ENCODE results near the gene GPHN.

Gene GPHN

DNA sequence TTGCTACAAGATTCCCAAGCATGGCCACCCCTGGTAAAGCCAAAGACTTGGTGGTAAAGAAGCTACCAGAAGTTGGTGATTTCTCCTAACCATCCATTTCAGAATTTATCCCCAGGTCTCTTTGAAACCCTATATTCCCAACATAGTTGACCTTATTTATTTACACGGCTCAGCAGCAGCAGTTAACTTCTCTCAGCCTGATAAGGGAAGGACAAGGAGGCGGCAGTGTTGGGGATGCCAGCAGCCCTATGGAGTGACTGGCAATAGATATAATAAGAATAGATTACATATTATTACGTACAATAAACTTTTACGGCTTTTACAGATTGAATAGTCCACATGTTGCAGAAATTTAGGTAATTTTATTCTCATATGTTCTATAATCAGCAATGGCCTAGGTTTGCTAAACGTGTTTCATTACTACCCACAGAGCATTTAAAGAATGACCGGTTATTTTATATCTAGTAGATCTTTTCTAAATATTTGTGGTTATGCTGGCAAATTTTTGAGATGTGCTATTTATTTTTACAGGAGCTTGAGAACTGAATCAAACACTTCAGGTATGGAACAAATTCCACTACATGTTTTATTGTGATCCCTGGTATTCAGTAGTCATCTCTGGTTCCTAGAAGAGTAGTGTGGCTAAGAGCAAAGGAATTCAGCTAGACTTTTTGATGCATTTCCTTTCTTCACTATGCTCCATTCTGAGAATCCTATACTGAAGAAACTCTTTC is 713.5 kb downstream of the GPHN start:
- no peak overlapping the region for H3K27ac Mint-ChIP-seq
- no peaks in the 10 kb centered on the region for H3K9me3 Mint-ChIP-seq
- no peaks in the 10 kb centered on the region for H3K36me3 Mint-ChIP-seq
- H3K4me3 Mint-ChIP-seq = no peak overlapping the region
- no peak for DNase-seq
- no peaks in the 10 kb centered on the region for H3K4me1 Mint-ChIP-seq
- peaks cover 32% of the 10 kb centered on the region for H3K27me3 Mint-ChIP-seq
- CTCF ChIA-PET = interaction anchor here (0.8 kb wide), 1 partner anchor 10 kb away, joined by 5 read pairs; no protein-coding TSS in a partner anchor

DNA sequence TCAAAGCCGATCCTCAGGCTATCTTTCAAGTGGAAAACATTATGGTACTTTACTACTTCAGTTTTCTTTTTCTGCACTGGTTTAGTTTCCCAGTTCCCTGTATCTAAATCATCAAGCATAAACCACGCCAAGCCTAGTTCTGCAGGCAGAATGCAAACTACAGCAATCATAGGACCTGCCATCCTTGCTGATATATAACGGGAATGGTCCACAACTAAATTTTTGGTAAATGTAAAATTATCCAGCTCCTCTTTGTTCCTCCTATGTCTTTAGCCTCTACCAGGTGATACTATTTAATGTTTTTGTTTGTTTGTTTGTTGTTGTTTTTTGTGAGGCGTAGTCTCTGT is 714.0 kb downstream of the GPHN start:
- Mint-ChIP-seq H3K4me1 (no peaks in the 10 kb centered on the region), H3K36me3 (no peaks in the 10 kb centered on the region), H3K27me3 (peaks cover 32% of the 10 kb centered on the region), H3K27ac (no peak overlapping the region), H3K4me3 (no peak overlapping the region), H3K9me3 (no peaks in the 10 kb centered on the region)
- no peak for DNase-seq
- CTCF ChIA-PET = interaction anchor here (0.8 kb wide), 1 partner anchor 10 kb away, joined by 5 read pairs; no protein-coding TSS in a partner anchor

DNA sequence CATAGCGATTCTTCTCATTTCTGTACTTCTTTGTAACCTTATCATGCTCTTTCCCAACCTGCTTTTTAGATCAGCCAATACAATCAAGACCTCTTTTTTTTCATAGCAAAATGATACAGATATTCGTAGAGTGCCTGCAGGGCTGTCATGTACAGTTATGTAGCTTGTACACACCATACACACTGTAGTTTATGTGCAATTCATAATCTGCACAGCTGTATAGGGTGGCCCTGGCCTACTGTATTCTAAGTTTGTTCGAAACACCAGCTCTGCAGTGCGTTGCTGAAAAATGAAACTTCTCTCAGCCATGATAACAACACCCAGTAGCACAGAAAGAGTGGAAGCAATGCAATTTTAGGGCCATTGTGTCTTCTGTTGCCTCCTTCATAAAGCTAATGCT is 717.6 kb downstream of the GPHN start:
- CTCF ChIA-PET = no interaction called here
- Mint-ChIP-seq H3K9me3 (no peaks in the 10 kb centered on the region), H3K27ac (no peak overlapping the region), H3K4me3 (no peak overlapping the region), H3K4me1 (no peaks in the 10 kb centered on the region), H3K36me3 (no peaks in the 10 kb centered on the region), H3K27me3 (peaks cover 15% of the 10 kb centered on the region)
- DNase-seq = no peak

DNA sequence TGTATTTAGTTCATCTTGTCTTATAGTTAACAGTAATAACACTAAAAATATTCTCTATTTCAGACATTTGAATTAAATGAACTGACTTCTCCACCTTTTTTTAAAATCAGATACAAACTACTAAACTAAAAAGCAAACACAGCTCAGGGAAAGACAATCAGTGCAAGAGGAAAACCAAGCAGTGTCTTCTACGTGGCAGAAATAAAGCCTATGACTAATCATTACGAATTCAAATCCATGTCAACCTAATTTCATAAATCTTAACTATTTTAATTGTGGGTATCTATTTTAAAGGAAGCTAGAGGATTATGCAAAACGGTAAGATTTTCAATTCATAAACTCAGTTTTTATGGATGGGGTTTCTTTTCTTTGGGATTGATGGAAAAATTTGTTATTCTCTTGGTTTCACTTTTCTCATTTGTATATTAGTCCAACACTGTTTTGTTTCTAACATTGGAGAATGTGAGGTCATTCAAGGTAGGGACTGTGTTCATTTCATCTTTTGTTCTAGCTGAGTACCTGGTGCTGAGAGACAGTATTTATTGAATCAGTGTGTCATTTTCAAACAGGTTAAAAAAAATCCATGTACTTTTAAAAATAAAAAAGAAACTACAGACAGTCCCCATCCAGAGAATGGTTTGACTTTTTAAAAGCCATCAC is 720.5 kb downstream of the GPHN start:
- no peak overlapping the region for H3K4me3 Mint-ChIP-seq
- CTCF ChIA-PET = no interaction called here

More for the DNA sequence above, 720.5 kb downstream of the GPHN start:
- no peak for DNase-seq
- Mint-ChIP-seq H3K27ac (no peak overlapping the region), H3K4me1 (no peaks in the 10 kb centered on the region), H3K9me3 (no peaks in the 10 kb centered on the region), H3K27me3 (peaks cover 17% of the 10 kb centered on the region), H3K36me3 (no peaks in the 10 kb centered on the region)

Data from activated naive CD4-positive, alpha-beta T cell treated with anti-CD3 and anti-CD28 coated beads, Interleukin-2, amount 10 ng/mL, durations not matched to agents 7 days and 5 days (primary cell).